ENCODE data around the gene SPATA25. TPM values are rescaled to one million over a fixed set of nuclear protein-coding genes. Genes with fewer than 3 reads are reported as not detected.
A peak's percentile ranks its signal among the peaks of the same experiment; 100 is the strongest.
"Not testable (repeated sequence)": the region's sequence is repeated elsewhere in the genome, so short reads cannot be mapped to it uniquely, and the experiment has no call there.

The SPATA25 gene
- polyA plus RNA-seq, 1 donor: 9.2 TPM

- no peak for DNase-seq
These were observed 5.5 kb upstream of the SPATA25 start for GRCh38 chr20:45892828-45893500.

GRCh38 chr20:45892049-45892825, 4.8 kb upstream of the SPATA25 start:
- DNase-seq: no peak

- DNase-seq: peak; percentile 94
These were observed 3.9 kb upstream of the SPATA25 start, which contains the start of the genes CTSA and NEURL2 for GRCh38 chr20:45890985-45891983. CTSA (plus strand) TSS chr20:45891335; CDS start chr20:45891569, 234 bp downstream. NEURL2 (minus strand) TSS chr20:45891208; CDS start chr20:45890991, 217 bp downstream.

GRCh38 chr20:45890077-45890984, 2.9 kb upstream of the SPATA25 start:
- peak; percentile 84 for DNase-seq

- no peak for DNase-seq
These were observed 1.3 kb upstream of the SPATA25 start for GRCh38 chr20:45888681-45889080.

- DNase-seq: no peak
These were observed 654 bp downstream of the SPATA25 start for GRCh38 chr20:45886590-45887345.

GRCh38 chr20:45883100-45883469, 4.3 kb downstream of the SPATA25 start:
- no peak for DNase-seq

- no peak for DNase-seq
These were observed 4.8 kb downstream of the SPATA25 start for GRCh38 chr20:45882469-45883099.

GRCh38 chr20:45880988-45881788, 6.2 kb downstream of the SPATA25 start, which contains the start of gene ZSWIM1:
ZSWIM1 (plus strand) TSS chr20:45881227; CDS start chr20:45882593, 1,366 bp downstream.
- peak; percentile 100 for DNase-seq

GRCh38 chr20:45878076-45878761, 9.2 kb downstream of the SPATA25 start:
- DNase-seq: no peak

GRCh38 chr20:45874576-45874975, 12.8 kb downstream of the SPATA25 start:
- no peak for DNase-seq

GRCh38 chr20:45874104-45874481, 13.3 kb downstream of the SPATA25 start:
- DNase-seq: not testable (repeated sequence)

GRCh38 chr20:45873409-45874103, 13.9 kb downstream of the SPATA25 start:
- DNase-seq: no peak

- no peak for DNase-seq
These were observed 14.8 kb downstream of the SPATA25 start for GRCh38 chr20:45872626-45873025.

- no peak for DNase-seq
These were observed 19.6 kb downstream of the SPATA25 start for GRCh38 chr20:45867819-45868176.

GRCh38 chr20:45867136-45867818, 20.1 kb downstream of the SPATA25 start:
- DNase-seq: no peak

GRCh38 chr20:45866454-45866853, 21.0 kb downstream of the SPATA25 start:
- no peak for DNase-seq

Measured in hindlimb muscle (tissue), 1 donor.